ENCODE measurements around the gene DIP2C.
"Not testable (repeated sequence)": the region's sequence is repeated elsewhere in the genome, so short reads cannot be mapped to it uniquely, and the experiment has no call there.

DIP2C gene
- total RNA-seq: 7.8 to 13.9 (median 10.6) reads per million in 4 donors

GRCh38 chr10:689452-690371, at the start of gene DIP2C:
Gene DIP2C (minus strand): TSS chr10:689668. CDS start chr10:689578, 90 bp downstream.
- no peak for DNase-seq

- no peak for DNase-seq
These were observed 45.0 kb upstream of the DIP2C start for GRCh38 chr10:734481-734880.

- DNase-seq: no peak
These were observed 43.6 kb upstream of the DIP2C start for GRCh38 chr10:733086-733485.

GRCh38 chr10:729213-729612, 39.7 kb upstream of the DIP2C start:
- DNase-seq: no peak

GRCh38 chr10:728603-729002, 39.1 kb upstream of the DIP2C start:
- no peak for DNase-seq

GRCh38 chr10:727162-727790, 37.8 kb upstream of the DIP2C start:
- no peak for DNase-seq

- DNase-seq: no peak
These were observed 36.3 kb upstream of the DIP2C start for GRCh38 chr10:725786-726185.

GRCh38 chr10:725302-725701, 35.8 kb upstream of the DIP2C start:
- no peak for DNase-seq

- DNase-seq: no peak
These were observed 34.5 kb upstream of the DIP2C start for GRCh38 chr10:723973-724372.

- no peak for DNase-seq
These were observed 33.0 kb upstream of the DIP2C start for GRCh38 chr10:722281-723060.

- DNase-seq: no peak
These were observed 28.8 kb upstream of the DIP2C start for GRCh38 chr10:718143-718700.

GRCh38 chr10:717458-717857, 28.0 kb upstream of the DIP2C start:
- no peak for DNase-seq

- no peak for DNase-seq
These were observed 27.4 kb upstream of the DIP2C start for GRCh38 chr10:716821-717220.

- no peak for DNase-seq
These were observed 24.7 kb upstream of the DIP2C start for GRCh38 chr10:714214-714613.

- DNase-seq: no peak
These were observed 23.1 kb upstream of the DIP2C start for GRCh38 chr10:712575-712974.

GRCh38 chr10:712089-712488, 22.6 kb upstream of the DIP2C start:
- no peak for DNase-seq

- DNase-seq: no peak
These were observed 18.4 kb upstream of the DIP2C start for GRCh38 chr10:707861-708260.

GRCh38 chr10:707456-707855, 18.0 kb upstream of the DIP2C start:
- DNase-seq: no peak

- no peak for DNase-seq
These were observed 13.7 kb upstream of the DIP2C start for GRCh38 chr10:703118-703517.

- not testable (repeated sequence) for DNase-seq
These were observed 10.7 kb upstream of the DIP2C start for GRCh38 chr10:700183-700582.

GRCh38 chr10:697097-697875, 7.8 kb upstream of the DIP2C start:
- DNase-seq: no peak

GRCh38 chr10:695396-695795, 5.9 kb upstream of the DIP2C start:
- no peak for DNase-seq

Data from T-helper 1 cell (primary cell).